Neural progenitor cell (in vitro differentiated cells): ENCODE data around the gene MPRIP.

Experiments used
- EZH2 ChIP-seq: fragments of 200-600 bp; sonication (generic); IDR thresholded peaks from 2 replicates; pipeline ENCODE4 v1.6.1; 2017; ENCODE audit warnings: antibody characterized with exemption, mild to moderate bottlenecking, moderate library complexity
- EZH2phosphoT487 ChIP-seq: fragments of 200-600 bp; sonication (generic); IDR thresholded peaks from 2 replicates; pipeline ENCODE4 v1.6.1; 2017; ENCODE audit warnings: antibody characterized with exemption
- TF ChIP-seq, protein P1 (sequence below): fragments of 200-600 bp; sonication (generic); IDR thresholded peaks from 2 replicates; pipeline ENCODE4 v1.5.1; 2017; ENCODE audit warnings: antibody characterized with exemption, mild to moderate bottlenecking

DNA sequence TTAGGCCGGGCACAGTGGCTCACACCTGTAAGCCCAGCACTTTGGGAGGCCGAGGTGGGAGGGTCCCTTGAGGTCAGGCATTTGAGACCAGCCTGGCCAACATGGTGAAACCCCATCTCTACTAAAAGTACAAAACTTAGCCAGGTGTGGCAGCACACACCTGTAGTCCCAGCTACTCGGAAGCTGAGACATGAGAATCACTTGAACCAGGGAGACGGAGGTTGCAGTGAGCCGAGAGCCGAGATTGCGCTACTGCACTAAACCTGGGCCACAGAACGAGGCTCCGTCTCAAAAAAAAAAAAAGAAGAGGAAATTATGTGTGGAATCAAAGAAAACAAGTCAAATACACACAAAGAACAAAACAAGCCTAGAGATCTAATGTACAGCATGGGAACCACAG is 16.1 kb upstream of the MPRIP start:
- TF ChIP-seq, protein P1, sequence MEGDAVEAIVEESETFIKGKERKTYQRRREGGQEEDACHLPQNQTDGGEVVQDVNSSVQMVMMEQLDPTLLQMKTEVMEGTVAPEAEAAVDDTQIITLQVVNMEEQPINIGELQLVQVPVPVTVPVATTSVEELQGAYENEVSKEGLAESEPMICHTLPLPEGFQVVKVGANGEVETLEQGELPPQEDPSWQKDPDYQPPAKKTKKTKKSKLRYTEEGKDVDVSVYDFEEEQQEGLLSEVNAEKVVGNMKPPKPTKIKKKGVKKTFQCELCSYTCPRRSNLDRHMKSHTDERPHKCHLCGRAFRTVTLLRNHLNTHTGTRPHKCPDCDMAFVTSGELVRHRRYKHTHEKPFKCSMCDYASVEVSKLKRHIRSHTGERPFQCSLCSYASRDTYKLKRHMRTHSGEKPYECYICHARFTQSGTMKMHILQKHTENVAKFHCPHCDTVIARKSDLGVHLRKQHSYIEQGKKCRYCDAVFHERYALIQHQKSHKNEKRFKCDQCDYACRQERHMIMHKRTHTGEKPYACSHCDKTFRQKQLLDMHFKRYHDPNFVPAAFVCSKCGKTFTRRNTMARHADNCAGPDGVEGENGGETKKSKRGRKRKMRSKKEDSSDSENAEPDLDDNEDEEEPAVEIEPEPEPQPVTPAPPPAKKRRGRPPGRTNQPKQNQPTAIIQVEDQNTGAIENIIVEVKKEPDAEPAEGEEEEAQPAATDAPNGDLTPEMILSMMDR = no peak
- TF ChIP-seq EZH2 (no peak), EZH2phosphoT487 (no peak)
